SK-MEL-5 (cell line): ENCODE measurements around the gene CTNNBL1. TPM values are rescaled to one million over a fixed set of nuclear protein-coding genes. Genes with fewer than 3 reads are reported as not detected.

Experiments
- DNase-seq: peaks from one replicate; pipeline ENCODE4 v3.0.0-alpha.2; 2016; ENCODE audit warnings: low read depth, low spot score
- in situ Hi-C: cut with HindIII; loops from 2 replicates; pipeline ENCODE4 v1.10.0; 2016; ENCODE audit warnings: low sequenced_read_pairs, high pct_unique_total_duplicates, low pct_unique_long_range_greater_than_20kb
- total RNA-seq: library from RNA; depleted of rRNA; stranded (reverse); fragments of >200 nt; shearing (Covaris generic); gene quantifications from 2 replicates; pipeline ENCODE4 v1.2.3, GENCODE V29; 2014; rRNA removed

The CTNNBL1 gene
- total RNA-seq, 1 experiment from 2014 or later: 38.7 TPM

GRCh38 chr20:37921341-37921929 is 227.6 kb downstream of the CTNNBL1 start:
- no peak for DNase-seq
- in situ Hi-C loops: no loop called here

Other genes with a start within 250 kb of the CTNNBL1 start
- not detected in 2 replicates for gene NNAT, start 172.8 kb upstream of the CTNNBL1 start, total RNA-seq
- 49.5 and 50.7 TPM in 2 replicates for gene BLCAP, start 166.2 kb upstream of the CTNNBL1 start, total RNA-seq
- gene VSTM2L, start 209.1 kb downstream of the CTNNBL1 start, total RNA-seq: 0.34 and 0.51 TPM in 2 replicates